Subcutaneous abdominal adipose tissue (tissue), 5 donors: ENCODE data around the gene SYPL2.
A peak's percentile ranks its signal among the peaks of the same experiment; 100 is the strongest.

Source experiments
- H3K27ac ChIP-seq: one replicate; pipeline ENCODE4 v1.7.0; 2013; ENCODE audit warnings: low read depth, mild to moderate bottlenecking, inconsistent platforms, low read length, moderate library complexity
- H3K27me3 ChIP-seq, 5 donors: one replicate each; pipeline ENCODE4 v1.7.0; 2013; ENCODE audit warnings: low read length in 5 of 5, inconsistent platforms in 1 of 5; ENCODE audit not compliant: control insufficient read depth in 5 of 5, insufficient read depth in 4 of 5
- H3K36me3 ChIP-seq, 5 donors: one replicate each; pipeline ENCODE4 v1.7.0; 2013; ENCODE audit warnings: low read length in 5 of 5; ENCODE audit not compliant: control insufficient read depth in 5 of 5, insufficient read depth in 5 of 5
- H3K4me1 ChIP-seq, 5 donors: one replicate each; pipeline ENCODE4 v1.7.0; 2013; ENCODE audit warnings: low read length in 5 of 5, mild to moderate bottlenecking in 3 of 5, moderate library complexity in 1 of 5; ENCODE audit not compliant: control insufficient read depth in 5 of 5, insufficient read depth in 5 of 5
- H3K4me3 ChIP-seq, 5 donors: one replicate each; pipeline ENCODE4 v1.7.0; 2013; ENCODE audit warnings: low read length in 5 of 5, low read depth in 1 of 5
- H3K9ac ChIP-seq, 5 donors: one replicate each; pipeline ENCODE4 v1.7.0; 2013; ENCODE audit warnings: low read length in 5 of 5, mild to moderate bottlenecking in 4 of 5, moderate library complexity in 3 of 5
- H3K9me3 ChIP-seq, 5 donors: one replicate each; pipeline ENCODE4 v1.7.0; 2013; ENCODE audit warnings: low read length in 5 of 5; ENCODE audit not compliant: control insufficient read depth in 5 of 5
- donor health status: healthy.
- donor health status: healthy.
- donor health status: healthy.
- donor health status: healthy.
- donor health status: healthy.

Gene SYPL2

GRCh38 chr1:109466452-109467300 lies at the start of gene SYPL2:
TSS of gene SYPL2 (plus strand) at chr1:109466546. CDS start at chr1:109466844, 298 bp downstream.
- peaks cover 0 to 20% (median 18%) of the 10 kb centered on the region in 5 donors for H3K4me1 ChIP-seq
- H3K9me3 ChIP-seq, result no peaks in the 10 kb centered on the region
- H3K27ac ChIP-seq, result no peak within 1 kb of the TSS
- H3K4me3 ChIP-seq, result peak within 1 kb of the TSS; percentile 62 to 80 (median 68)
- no peaks in the 10 kb centered on the region for H3K36me3 ChIP-seq
- H3K27me3 ChIP-seq, result peaks cover 0 to 16% (median 7%) of the 10 kb centered on the region in 5 donors
- peak within 1 kb of the TSS in 3 of 5 donors; percentile 43 to 70 (median 67) for H3K9ac ChIP-seq

GRCh38 chr1:109423498-109423897 lies 42.8 kb upstream of the SYPL2 start:
- H3K36me3 ChIP-seq, result peaks cover 12 to 23% (median 18%) of the 10 kb centered on the region in 5 donors
- no peak overlapping the region for H3K27ac ChIP-seq
- H3K27me3 ChIP-seq, result no peaks in the 10 kb centered on the region
- peaks cover 3 to 28% (median 27%) of the 10 kb centered on the region in 5 donors for H3K4me1 ChIP-seq
- H3K4me3 ChIP-seq, result no peak overlapping the region
- no peak overlapping the region for H3K9ac ChIP-seq
- no peaks in the 10 kb centered on the region for H3K9me3 ChIP-seq

- Histone ChIP-seq H3K27me3 (no peaks in the 10 kb centered on the region), H3K9me3 (no peaks in the 10 kb centered on the region), H3K27ac (peak overlapping the region; percentile 88), H3K9ac (peak overlapping the region; percentile 78 to 95 (median 89)), H3K4me3 (peak overlapping the region; percentile 74 to 97 (median 84)), H3K4me1 (peaks cover 3 to 28% (median 27%) of the 10 kb centered on the region in 5 donors), H3K36me3 (peaks cover 3 to 9% (median 6%) of the 10 kb centered on the region in 5 donors)
Measured at GRCh38 chr1:109425391-109426280, 40.7 kb upstream of the SYPL2 start.

GRCh38 chr1:109426281-109427170 lies 39.8 kb upstream of the SYPL2 start, which contains the start of gene PSMA5:
TSS of gene PSMA5 (minus strand) at chr1:109426448. CDS start at chr1:109426330, 118 bp downstream.
- Histone ChIP-seq H3K4me3 (peak within 1 kb of the TSS; percentile 74 to 97 (median 84)), H3K36me3 (peaks cover 0 to under 1% (median under 1%) of the 10 kb centered on the region in 5 donors), H3K9me3 (no peaks in the 10 kb centered on the region), H3K9ac (peak within 1 kb of the TSS; percentile 78 to 95 (median 89)), H3K27ac (peak within 1 kb of the TSS; percentile 88), H3K4me1 (peaks cover 3 to 28% (median 27%) of the 10 kb centered on the region in 5 donors), H3K27me3 (no peaks in the 10 kb centered on the region)

GRCh38 chr1:109427171-109427467 lies 39.2 kb upstream of the SYPL2 start:
- Histone ChIP-seq H3K36me3 (no peaks in the 10 kb centered on the region), H3K4me1 (peaks cover 3 to 28% (median 27%) of the 10 kb centered on the region in 5 donors), H3K27me3 (no peaks in the 10 kb centered on the region), H3K4me3 (peak overlapping the region; percentile 74 to 97 (median 84)), H3K9ac (peak overlapping the region in 3 of 5 donors; percentile 13 to 88 (median 84)), H3K9me3 (no peaks in the 10 kb centered on the region), H3K27ac (peak overlapping the region; percentile 88)

GRCh38 chr1:109432336-109432735 lies 34.0 kb upstream of the SYPL2 start:
- no peaks in the 10 kb centered on the region for H3K36me3 ChIP-seq
- H3K4me1 ChIP-seq, result peaks cover 0 to 7% (median 5%) of the 10 kb centered on the region in 5 donors
- H3K9me3 ChIP-seq, result no peaks in the 10 kb centered on the region

GRCh38 chr1:109433322-109433721 lies 33.0 kb upstream of the SYPL2 start:
- Histone ChIP-seq H3K4me3 (no peak overlapping the region), H3K9me3 (no peaks in the 10 kb centered on the region), H3K4me1 (no peaks in the 10 kb centered on the region), H3K9ac (no peak overlapping the region), H3K27ac (no peak overlapping the region), H3K27me3 (no peaks in the 10 kb centered on the region), H3K36me3 (no peaks in the 10 kb centered on the region)

More at GRCh38 chr1:109432336-109432735, 34.0 kb upstream of the SYPL2 start:
- Histone ChIP-seq H3K4me3 (no peak overlapping the region), H3K27ac (no peak overlapping the region), H3K9ac (no peak overlapping the region), H3K27me3 (no peaks in the 10 kb centered on the region)

GRCh38 chr1:109434484-109434883 lies 31.9 kb upstream of the SYPL2 start:
- Histone ChIP-seq H3K27me3 (no peaks in the 10 kb centered on the region), H3K9me3 (no peaks in the 10 kb centered on the region), H3K36me3 (no peaks in the 10 kb centered on the region), H3K27ac (no peak overlapping the region), H3K9ac (no peak overlapping the region), H3K4me1 (no peaks in the 10 kb centered on the region), H3K4me3 (no peak overlapping the region)

- H3K9me3 ChIP-seq, result no peaks in the 10 kb centered on the region
- H3K9ac ChIP-seq, result no peak overlapping the region
- no peak overlapping the region for H3K4me3 ChIP-seq
- no peaks in the 10 kb centered on the region for H3K4me1 ChIP-seq
- H3K27me3 ChIP-seq, result peaks cover 0 to 6% (median 0%) of the 10 kb centered on the region in 5 donors
- H3K36me3 ChIP-seq, result no peaks in the 10 kb centered on the region
- H3K27ac ChIP-seq, result no peak overlapping the region
Measured at GRCh38 chr1:109438798-109439297, 27.5 kb upstream of the SYPL2 start.
